Pons (tissue), 1 donor: Measurements from ENCODE around the gene IQSEC1.

Source experiments
- DNase-seq: peaks from one replicate; pipeline ENCODE4 v3.0.0-alpha.2; 2016; ENCODE audit warnings: low spot score

IQSEC1 gene

DNA sequence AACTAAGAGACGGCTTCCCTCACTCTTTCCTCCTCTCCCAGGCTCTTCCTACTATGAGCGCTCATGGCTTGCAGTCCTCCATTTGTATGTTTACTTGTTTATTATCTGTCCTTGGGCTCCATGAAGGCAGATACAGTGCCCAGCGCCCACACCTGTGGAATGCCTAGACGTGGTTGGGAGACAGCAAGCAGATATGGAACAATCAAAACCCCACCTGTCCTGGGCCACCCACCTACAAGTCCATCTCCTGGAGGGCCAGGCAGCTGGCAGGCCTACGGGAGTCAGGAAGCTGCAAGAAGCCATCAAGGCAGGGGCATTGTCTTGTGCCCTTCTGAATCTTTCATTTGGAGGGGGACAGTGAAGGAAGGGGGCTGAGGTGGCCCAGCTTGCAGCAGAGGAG is 104.7 kb downstream of the IQSEC1 start:
- no peak for DNase-seq

DNA sequence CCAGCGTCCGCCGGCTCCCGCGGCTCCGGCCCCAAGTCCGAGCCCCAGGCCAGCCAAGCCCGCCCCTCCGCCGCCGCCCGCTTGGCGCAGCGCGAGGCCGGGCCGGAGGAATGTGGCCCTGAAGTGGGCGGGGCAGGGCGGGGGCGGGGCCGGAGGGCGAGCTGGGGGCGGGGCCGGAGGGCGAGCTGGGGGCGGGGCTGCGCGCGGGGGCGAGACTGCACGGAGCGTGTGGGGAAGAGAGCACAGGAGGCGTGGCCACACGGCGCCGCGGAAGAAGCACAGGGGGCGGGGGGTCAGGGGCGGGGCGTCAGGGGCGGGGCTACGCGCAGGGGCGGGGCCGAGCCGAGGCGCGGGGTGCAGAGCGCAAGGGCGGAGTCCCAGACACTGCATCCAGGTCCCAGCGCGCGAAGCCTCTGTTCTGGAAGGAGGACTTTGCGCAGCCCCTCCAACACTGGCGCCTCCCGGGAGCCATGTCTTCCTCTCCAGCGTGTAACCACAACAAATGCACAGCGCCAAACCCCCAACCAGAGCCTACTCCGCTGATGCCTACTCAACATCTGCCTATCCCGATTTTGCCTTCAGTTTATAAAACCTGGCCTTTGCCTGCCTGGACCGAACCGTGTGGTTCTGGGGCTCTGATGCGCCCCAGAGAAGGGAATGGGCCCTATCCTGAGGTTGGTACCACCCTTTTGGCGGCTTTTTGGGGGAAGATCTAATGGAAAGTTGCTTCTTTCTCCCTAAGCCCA is 105.5 kb downstream of the IQSEC1 start:
- peak; percentile 76 for DNase-seq

DNA sequence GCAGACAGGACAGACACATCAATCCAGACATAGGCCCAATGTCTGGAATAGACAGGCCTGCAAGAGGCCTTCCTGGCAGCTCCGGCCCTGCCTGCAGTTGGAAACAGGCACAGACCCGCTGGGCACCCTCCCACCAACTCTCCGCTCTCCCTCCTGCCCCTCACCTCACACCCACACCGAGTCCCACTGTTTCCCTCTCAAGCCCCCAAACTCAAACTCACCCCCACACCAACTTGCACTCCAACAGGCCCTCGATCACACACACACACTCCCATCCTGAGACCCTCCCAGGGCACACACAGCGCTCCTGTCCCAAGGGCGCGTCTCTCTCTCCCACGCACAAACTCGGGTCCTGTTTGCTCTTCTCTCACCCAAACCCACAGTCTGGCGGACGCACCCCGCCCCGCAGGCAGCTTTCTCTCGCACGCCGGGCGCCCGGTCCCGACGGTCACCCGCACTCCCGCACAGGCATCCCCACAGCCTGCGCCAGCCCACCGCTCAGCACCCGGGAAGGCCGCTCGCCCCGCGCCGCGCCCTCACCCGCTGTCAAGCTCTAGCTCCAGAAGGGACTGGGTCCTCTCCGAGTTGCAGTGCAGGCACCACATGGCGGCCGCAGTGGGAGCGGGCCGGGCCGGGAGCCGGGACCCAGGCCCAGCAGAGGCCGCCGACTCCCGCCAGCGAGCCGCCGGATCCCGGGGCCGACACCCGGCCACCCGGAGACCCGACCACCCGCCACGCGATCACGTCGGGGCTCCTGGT is 106.2 kb downstream of the IQSEC1 start:
- DNase-seq = no peak

DNA sequence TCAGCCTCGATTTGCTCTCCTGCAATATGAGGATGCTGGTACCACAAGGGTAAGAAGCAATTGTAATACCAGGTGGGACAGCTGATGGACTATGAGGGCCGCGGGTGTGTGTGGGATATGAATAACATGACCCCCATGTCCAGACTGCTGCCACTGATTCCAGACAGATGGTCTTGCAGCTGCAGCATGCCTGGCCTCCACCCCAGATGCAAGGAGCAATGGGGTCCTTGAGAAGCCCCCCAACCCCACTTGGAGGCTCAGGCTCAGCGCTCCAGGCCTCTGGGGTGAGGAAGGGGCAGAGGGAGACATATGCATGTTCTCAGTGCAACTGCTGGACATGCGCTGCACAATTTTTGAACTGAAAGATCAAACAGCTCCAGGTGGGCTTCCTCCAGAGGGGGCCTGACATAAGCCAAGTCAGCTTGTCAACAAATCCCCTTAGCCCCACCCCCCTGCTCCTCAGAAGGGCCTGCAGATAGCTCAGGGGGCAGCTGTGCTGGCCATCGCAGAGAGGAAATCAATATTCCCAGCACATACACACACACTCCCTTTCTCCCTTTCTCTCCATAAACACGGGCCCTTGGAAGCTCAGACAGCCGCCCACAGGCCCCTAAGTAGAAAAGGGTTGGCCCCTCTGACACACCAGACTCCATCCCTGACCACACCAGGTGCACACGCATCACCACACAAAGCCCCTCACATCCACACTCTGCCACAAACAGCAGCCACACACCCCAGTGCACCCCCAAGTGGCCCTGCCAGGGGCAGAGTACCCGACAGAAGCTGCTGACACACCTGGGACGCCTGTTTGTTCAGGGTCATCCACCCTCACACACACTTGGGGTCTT is 107.0 kb downstream of the IQSEC1 start:
- peak; percentile 56 for DNase-seq

DNA sequence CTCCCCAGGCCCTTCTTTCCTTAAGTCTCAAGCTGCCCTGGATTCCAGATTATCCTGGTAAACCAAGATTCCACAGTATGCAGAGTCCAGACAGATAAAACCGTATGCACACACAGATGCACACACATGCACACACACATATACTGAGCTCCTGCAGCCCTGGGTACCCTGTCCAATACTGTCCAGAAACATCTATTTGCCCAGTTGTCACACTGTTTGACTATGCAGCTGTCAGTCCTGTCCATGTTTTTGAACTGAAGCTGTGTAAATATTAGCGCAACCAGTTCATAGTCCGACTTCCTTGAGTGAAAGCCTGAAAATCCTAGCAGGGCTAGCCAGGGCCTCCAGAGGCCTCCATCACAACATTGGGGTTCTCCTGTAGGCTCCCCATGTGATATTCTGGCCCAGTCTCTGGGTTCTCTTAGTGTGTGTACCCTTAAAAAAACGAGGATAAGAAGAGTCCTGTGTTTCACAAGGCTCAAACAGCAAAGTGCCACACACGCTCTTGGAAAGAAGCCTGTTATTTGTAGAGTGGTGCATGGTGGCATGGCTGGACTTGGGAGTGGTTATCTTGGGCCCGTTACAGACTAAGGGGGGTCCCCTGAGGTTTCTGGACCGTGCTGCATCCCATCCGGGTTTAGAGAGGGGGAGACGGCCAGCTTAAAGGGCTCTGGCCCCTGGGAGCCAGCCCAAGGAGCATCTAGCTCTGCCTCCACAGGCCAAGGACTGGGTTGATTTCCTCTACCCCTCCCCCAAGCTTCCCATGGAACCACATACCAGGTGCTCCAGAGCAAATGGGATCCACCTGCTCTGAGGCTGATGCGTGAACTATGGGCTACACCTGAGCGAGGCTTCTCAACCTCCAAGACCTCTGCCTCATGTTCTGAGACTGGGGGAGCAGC is 108.3 kb downstream of the IQSEC1 start:
- DNase-seq = no peak

DNA sequence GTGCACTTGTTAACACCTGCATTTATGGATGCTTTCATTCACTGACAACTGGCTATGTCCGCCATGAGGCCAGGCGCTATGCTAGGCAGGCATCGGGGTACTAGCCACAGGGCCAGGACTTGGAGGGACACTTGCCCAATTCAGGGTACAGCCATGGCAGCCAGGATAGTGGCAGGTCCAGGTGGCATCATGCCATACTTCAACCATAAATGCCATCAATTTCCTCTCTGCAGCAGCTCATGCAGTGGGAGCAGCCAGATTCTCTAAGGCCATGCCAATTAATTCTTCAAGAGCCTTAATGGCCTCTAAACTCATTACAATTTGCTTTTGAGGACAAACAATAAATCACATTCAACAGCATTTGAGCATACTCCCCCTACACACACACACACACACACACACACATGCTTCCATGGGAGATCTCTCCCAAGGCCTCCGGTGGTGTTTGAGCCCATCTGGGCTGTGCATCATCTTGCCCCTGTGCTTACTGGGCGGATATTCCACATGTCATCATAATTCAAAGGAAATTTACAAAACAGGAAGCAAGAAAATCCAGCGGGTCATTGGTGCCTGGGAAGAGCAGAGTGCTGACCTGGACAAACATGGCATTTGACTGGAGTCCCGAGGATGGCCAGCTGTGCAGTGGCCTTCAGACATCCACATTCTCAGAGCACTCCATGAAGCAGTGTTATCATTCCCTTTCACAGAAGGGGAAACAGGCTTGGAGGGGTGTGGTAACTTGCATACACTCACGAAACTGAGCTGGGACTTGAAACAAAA is 109.1 kb downstream of the IQSEC1 start:
- peak; percentile 56 for DNase-seq

DNA sequence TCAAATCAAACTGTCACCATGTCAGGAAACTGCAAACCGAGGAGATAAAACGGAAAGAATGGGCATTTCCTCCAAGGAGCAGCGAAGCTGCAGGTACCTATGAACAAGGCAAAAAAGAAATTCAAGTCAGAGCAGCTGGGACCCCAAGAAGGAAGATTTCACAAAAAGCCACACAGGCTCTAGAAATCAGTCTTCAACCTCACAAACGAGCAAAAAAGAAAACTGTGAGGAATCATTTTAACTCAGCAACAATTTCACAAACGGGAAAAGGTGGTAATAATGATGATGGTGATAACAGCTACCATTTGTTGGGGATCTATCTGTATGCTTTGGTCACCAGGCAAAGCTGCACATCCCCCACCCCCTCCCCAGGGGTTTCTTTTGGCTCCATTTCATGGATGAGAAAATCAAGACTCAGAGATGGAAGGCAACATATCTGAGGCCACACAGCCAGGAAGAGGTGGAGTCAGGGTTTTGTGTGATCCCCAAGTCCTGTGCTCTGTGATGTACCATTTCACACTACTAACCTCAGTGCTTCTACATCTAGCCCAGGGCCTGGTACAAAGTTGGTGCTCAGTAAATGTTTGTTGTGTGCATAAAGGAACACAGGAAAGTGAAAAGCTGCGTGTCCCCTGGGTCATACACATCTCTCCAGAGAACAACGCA is 109.9 kb downstream of the IQSEC1 start:
- no peak for DNase-seq

DNA sequence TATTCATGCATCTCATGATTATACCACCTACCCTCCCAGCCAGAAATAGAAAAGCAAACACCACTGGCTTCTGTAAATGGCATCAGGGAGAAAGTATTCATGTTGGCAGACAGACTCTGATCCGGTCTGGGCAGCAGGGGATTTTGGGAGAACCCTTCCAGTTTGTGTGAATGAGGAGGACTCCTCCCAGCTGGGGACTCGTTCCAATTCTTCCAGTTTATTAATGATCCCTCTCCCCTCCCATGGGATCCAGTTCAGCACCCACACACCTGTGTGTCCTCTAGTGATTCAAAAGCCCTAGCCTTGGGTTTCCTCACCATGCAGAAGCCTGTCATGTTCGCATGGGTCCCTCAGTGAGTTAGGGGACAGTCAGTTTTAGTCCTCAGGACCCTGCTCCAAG is 110.9 kb downstream of the IQSEC1 start:
- no peak for DNase-seq

DNA sequence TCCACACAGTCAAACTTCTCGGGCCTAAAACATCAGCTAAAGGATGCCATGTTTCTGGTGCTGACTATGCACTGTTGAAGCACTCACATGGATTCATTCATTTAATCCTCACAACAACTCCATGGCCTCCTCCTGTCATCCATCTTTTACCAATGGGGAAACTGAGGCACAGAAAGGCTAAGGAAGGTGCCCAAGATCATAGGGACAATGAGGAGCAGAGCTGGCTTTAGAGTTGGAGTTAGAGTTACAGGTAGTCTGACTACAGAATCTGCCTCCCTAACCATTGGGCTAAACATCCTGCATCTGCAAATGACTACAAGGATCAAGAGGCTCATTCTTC is 111.6 kb downstream of the IQSEC1 start:
- no peak for DNase-seq

DNA sequence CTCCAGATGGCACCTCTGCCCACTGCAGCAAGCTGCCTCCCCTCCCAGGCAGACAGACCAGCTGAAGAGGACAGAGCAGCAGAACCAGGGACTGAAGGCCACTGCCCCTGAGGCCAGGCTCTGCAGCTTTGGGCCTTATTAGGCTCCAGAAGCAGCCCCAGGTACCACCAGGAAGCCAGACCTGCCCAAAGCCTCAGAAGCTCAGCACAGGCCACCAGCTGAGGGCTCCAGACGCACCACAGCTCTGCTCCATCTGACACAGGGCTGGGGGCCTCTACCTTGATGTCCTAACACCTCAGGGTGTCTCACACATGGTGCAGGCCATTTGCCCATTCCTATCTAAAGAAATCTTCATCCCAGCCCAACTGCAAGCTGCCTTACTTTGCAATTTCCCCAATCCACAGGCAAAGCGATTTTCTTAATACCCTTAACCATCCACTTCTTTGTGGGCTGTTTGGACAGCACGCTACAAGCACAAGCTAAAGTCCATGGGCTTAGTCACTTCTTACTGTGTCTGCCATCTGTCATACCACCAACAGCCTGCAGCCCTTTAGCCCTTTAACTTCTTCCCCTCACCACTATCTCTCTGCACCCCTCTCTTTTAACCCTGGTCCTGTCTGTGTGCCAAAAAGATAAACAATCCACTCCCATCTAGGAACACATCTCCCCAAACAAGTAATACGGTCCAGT is 112.1 kb downstream of the IQSEC1 start:
- no peak for DNase-seq

DNA sequence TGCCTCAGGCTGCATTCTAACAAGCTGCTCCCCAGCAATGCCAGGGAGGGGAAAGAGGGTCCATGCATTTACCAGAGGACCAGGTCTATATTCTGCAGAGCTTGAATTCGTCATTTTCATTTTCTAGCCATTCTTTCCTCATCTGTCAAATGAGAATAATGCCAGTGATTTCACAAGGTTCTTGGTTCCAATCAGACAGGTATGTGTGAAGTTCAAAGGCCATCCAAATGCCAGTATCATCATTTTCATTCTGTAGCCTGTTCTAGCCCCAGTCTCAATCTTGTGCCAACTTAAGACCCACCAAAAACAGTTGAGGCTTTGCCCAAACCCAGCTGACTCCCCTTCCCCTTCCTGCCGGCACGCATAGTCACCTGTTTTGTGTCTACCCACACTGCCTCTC is 112.7 kb downstream of the IQSEC1 start:
- no peak for DNase-seq

DNA sequence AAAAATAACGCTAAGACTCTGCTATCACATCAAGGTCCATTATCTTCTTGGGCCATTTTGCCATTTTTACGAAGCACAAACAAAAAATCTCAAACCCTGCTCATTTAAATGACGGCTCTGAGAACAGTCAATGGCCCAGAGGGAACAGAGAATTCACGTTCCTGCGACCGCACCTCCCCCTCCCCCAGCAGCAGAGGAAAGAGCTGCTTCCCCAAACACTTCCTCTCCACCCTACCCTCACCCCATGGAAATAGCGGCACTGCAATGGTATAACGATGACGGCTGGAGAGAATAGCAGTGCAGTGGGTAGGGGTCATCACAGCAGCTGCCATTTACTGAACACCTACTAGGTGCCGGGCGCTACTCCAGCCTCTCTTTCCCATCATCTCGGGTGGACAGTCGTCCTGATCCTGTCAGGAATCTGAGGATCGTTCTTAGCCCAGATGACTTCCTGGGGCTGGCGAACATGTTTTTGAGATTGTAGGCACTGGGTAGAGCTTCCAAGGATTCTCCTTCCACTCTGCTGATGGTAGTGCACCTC is 113.3 kb downstream of the IQSEC1 start:
- peak; percentile 53 for DNase-seq

DNA sequence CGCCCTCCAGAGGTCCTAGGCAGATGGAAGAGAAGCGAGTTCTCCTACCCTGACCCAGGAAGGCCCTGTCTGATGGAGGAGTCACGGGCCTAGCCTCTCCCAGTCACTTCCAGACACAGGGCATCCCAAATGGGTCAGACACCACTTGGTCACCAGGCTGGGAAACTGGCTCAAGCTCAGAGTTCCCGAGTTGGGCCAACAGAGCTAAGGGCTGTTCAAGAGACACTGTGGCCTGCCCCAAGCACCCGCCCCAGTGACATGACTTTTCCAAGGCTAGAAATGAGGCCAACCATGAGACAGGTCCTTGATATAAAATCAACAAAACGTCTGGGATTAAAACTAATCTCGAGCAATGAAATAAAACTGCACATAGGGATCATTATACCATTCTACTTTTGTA is 113.8 kb downstream of the IQSEC1 start:
- DNase-seq = no peak

DNA sequence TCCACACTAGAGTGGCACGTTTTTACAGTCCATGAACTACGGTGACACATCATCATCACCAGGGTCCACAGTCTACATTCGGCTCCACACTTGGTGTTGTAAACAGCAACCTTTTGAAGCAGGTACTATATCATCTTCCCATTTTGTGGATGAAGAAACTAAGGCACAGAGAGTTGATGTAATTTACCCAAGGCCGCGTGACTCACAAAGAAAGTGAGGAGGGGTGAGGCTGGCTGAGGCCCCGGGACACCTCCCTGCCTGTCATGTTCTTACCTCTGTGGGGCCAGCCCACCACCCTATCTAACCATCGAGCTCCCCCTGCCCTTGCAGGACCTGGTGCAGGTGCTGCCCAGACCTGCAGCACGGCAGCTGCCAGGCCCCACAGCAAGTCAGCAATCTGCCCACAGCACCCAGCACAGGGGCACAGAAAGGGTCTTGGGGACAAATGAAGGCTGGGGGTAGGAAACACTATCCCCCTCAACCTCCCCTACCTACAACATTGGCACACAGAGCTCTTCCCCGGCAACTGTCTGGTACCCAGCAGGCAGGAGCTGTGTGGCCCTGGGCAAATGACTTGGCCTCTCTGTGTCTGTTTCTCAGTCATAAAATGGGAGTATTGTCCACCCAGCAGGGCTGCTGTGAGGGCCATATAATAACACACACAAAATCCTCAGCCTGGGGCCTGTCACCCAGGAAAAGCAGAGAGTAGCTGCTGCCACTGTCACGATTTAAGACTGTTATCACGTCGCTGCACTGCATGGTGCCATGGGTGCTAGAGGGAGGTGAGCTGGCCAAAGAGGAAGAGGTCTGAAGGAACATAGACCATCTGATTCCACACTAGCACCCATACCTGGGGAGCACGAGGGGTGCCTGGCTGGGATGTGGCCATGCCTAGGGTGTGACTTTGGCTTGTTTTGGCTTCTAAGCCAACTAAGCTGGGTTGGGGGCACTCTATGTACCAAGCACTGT is 115.1 kb downstream of the IQSEC1 start:
- no peak for DNase-seq

DNA sequence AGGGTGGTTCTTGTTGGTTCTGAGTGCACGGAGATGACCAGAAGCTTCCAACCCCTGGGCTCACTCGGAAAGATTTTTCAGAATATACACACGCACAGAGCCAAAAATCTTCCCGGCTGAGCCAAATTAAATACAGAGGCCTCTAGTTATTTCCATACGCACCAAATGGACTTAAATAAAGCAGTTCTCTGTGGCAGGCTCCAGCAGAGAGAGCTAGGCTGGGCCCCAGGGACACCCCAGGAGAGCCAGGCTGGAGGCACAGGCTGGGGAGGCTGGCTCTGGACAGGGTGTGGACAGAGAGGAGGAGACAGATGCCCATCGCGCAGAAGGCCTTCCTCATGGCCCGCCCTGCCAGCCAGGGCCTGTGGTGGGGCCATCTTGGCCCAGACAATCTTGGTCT is 115.9 kb downstream of the IQSEC1 start:
- DNase-seq = no peak

DNA sequence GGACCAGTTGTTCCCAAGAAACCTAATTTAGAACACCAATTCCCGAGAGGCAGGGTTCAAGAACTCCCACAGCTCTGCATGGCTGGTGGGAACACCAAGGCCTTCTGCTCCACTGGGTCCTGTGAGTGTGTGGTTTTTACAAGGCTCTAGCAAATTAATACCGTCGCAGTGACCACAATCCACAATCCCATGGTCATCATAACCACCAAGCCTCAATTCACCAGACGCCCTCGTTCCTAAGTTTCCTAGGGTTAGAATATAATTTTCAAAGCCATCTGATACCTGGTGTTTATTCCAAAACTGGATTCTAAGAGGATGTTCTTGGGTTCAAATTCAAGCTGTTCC is 116.9 kb downstream of the IQSEC1 start:
- no peak for DNase-seq

DNA sequence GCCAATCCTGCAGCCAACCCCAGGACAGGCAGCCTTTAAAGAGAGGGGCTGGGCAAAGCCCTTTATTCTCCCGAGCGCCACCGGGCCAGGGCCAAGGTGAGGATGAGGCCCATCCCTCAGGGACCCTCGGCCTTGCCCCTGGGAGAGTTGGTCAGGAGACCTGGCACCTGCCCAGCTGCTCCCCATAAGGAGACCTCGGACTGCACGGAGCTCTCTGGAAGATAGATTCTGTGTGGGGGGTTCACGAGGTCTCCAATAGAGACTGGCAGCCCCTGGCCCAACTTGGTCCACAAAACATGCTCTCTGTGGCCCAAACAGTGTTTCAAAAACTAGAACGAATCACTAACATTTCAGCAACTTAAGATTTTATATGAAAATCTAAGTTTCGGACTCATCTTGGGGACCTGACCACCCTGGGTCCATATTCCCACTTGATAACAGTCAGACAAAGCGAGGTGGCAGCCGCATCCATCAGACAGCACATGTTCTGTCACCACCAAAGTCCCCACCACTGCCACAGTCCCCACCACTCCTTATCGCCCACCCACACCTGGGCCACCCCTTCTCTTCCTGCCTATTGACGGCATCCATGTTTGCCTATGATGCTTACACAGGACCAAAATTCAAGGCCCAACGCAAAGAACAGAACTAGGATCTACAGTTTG is 117.4 kb downstream of the IQSEC1 start:
- no peak for DNase-seq
